GM12878 (cell line): ENCODE data around the gene LIPF. TPM values are rescaled to one million over a fixed set of nuclear protein-coding genes. Genes with fewer than 3 reads are reported as not detected.

ENCODE experiments used
- ATAC-seq: fragments of 200-7000 bp; cut with Tn5 transposase; 3 replicates; pipeline ENCODE4 v1.9.1; 2020; ENCODE audit warnings: mild to moderate bottlenecking, moderate library complexity
- BruUV-seq: library from RNA; stranded (reverse); fragments of 400-500 nt; replicated peaks from 2 replicates; lab custom pipeline; 2021; lab: Mats Ljungman, UMichigan
- CTCF ChIA-PET: fragments of 300-600 bp; sonication (Branson Sonifier 250); formaldehyde crosslinking; extraction: SDS; loops from one replicate; lab custom pipeline; 2021; ENCODE audit warnings: inconsistent platforms; lab: Yijun Ruan, JAX
- POLR2A ChIA-PET: fragments of 350-600 bp; formaldehyde crosslinking; extraction: SDS; loops from one replicate; lab custom pipeline; 2021; ENCODE audit warnings: inconsistent platforms; lab: Charles Lee
- RAD21 ChIA-PET: fragments of 300-600 bp; sonication (Branson Sonifier 250); formaldehyde crosslinking; loops from one replicate; lab custom pipeline; 2023; ENCODE audit warnings: antibody characterized with exemption; ENCODE audit not compliant: unreplicated experiment; lab: Charles Lee
- SMC1A ChIA-PET: fragments of 300-600 bp; sonication (Branson Sonifier 250); formaldehyde crosslinking; loops from one replicate; lab custom pipeline; 2023; ENCODE audit not compliant: unreplicated experiment, uncharacterized antibody; lab: Charles Lee
- DNase-seq: peaks from one replicate; pipeline ENCODE4 v3.0.0-alpha.2; 2011; ENCODE audit warnings: low read depth, low spot score
- FAIRE-seq: peaks from 3 replicates; lab custom pipeline; 2011; peaks lifted over from hg19 to GRCh38; lab: Jason Lieb, UNC
- H2AFZ ChIP-seq: 2 replicates; pipeline ENCODE4 v1.6.0; 2011; ENCODE audit warnings: low read depth, low read length, control low read depth; ENCODE audit not compliant: control insufficient read depth
- H3K27ac ChIP-seq: 2 replicates; pipeline ENCODE4 v1.5.1; 2011; ENCODE audit warnings: control low read depth; ENCODE audit not compliant: control insufficient read depth, insufficient read depth
- H3K27me3 ChIP-seq, 2 experiments: replicated peaks in 1 of 2; 2 replicates each; pipeline versions ENCODE4 v1.6.0 to v1.6.1; 2011; ENCODE audit warnings: low read length in 1 of 2; ENCODE audit not compliant: control insufficient read depth in 2 of 2, insufficient read depth in 2 of 2
- H3K36me3 ChIP-seq, 2 experiments: 2 replicates each; pipeline ENCODE4 v1.5.1; 2011; ENCODE audit warnings: low read length in 1 of 2; ENCODE audit not compliant: control insufficient read depth in 2 of 2, insufficient read depth in 2 of 2
- H3K4me1 ChIP-seq: 2 replicates; pipeline ENCODE4 v1.6.1; 2011; ENCODE audit warnings: mild to moderate bottlenecking, low read length, moderate library complexity, mixed read lengths; ENCODE audit not compliant: control insufficient read depth, insufficient read depth
- H3K4me2 ChIP-seq: 2 replicates; pipeline ENCODE4 v1.6.0; 2011; ENCODE audit warnings: control low read depth; ENCODE audit not compliant: control insufficient read depth, insufficient read depth
- H3K4me3 ChIP-seq: fragments of 200-600 bp; sonication (generic); 2 replicates; pipeline ENCODE4 v1.5.1; 2016
- H3K79me2 ChIP-seq: 2 replicates; pipeline ENCODE4 v1.6.0; 2011; ENCODE audit warnings: low read length; ENCODE audit not compliant: control insufficient read depth, insufficient read depth
- H3K9ac ChIP-seq: 2 replicates; pipeline ENCODE4 v1.8.0; 2011; ENCODE audit warnings: low read length, control low read depth, mixed read lengths; ENCODE audit not compliant: control insufficient read depth, insufficient read depth
- H3K9me3 ChIP-seq: replicated peaks from 3 replicates; pipeline ENCODE4 v1.5.1; 2011; ENCODE audit warnings: mild to moderate bottlenecking, low read length; ENCODE audit not compliant: control insufficient read depth, insufficient read depth
- H4K20me1 ChIP-seq: 2 replicates; pipeline ENCODE4 v1.6.0; 2011; ENCODE audit not compliant: control insufficient read depth, insufficient read depth
- BCL11A ChIP-seq: IDR thresholded peaks from 2 replicates; pipeline ENCODE4 v1.6.1; 2011; ENCODE audit warnings: low read depth, low read length
- CEBPZ ChIP-seq: fragments of 150-350 bp; IDR thresholded peaks from 2 replicates; pipeline ENCODE4 v1.6.1; 2016; ENCODE audit warnings: low read depth, low read length
- EED ChIP-seq: sonication (generic); IDR thresholded peaks from 2 replicates; pipeline ENCODE4 v1.6.1; 2016; ENCODE audit warnings: antibody characterized with exemption, low read depth
- ESRRA ChIP-seq: IDR thresholded peaks from 2 replicates; pipeline ENCODE4 v1.6.1; 2012; ENCODE audit warnings: mild to moderate bottlenecking, low read length, improper control_type of control experiment
- FOS ChIP-seq: IDR thresholded peaks from 3 replicates; pipeline ENCODE4 v1.6.1; 2011; ENCODE audit warnings: borderline replicate concordance; ENCODE audit not compliant: insufficient read length; ENCODE audit errors: extremely low read depth
- PML ChIP-seq: IDR thresholded peaks from 2 replicates; pipeline ENCODE4 v1.6.1; 2012; ENCODE audit warnings: low read length, inconsistent platforms
- POLR2A ChIP-seq: IDR thresholded peaks from 2 replicates; pipeline ENCODE4 v1.6.1; 2011; ENCODE audit warnings: low read depth, mild to moderate bottlenecking, low read length
- RAD21 ChIP-seq: IDR thresholded peaks from 2 replicates; pipeline ENCODE4 v1.6.1; 2011; ENCODE audit warnings: mild to moderate bottlenecking, low read depth, low read length, moderate library complexity; ENCODE audit not compliant: insufficient read depth
- REST ChIP-seq: IDR thresholded peaks from 2 replicates; pipeline ENCODE4 v1.6.1; 2012; ENCODE audit warnings: mild to moderate bottlenecking, low read depth, low read length
- STAT1 ChIP-seq: fragments of 450-650 bp; conservative IDR thresholded peaks from 2 replicates; pipeline ENCODE4 v1.6.1; 2014; ENCODE audit warnings: antibody characterized with exemption, mild to moderate bottlenecking
- TCF12 ChIP-seq: IDR thresholded peaks from 2 replicates; pipeline ENCODE4 v1.6.1; 2011; ENCODE audit warnings: low read depth, mild to moderate bottlenecking, low read length
- ZBTB4 ChIP-seq: fragments of 450-650 bp; formaldehyde crosslinking; IDR thresholded peaks from 2 replicates; pipeline ENCODE4 v1.4.0; 2022; ENCODE audit warnings: mild to moderate bottlenecking, moderate library complexity
- WGBS: methylation state at CpG from one replicate; pipeline ENCODE4 v1.1.6; 2016; ENCODE audit warnings: low lambda C conversion rate; ENCODE audit not compliant: insufficient replicate concordance, insufficient coverage; ENCODE audit errors: missing lambda C conversion rate; 5-methylcytosine and 5-hydroxymethylcytosine counted together
- in situ Hi-C: fragments of 300-500 bp; cut with MboI; formaldehyde crosslinking; loops from 9 replicates; pipeline ENCODE4 v1.14.3; 2018; ENCODE audit warnings: mixed read lengths
- intact Hi-C: fragments of 100-400 bp; cut with micrococcal nuclease; formaldehyde crosslinking; loops from one replicate; pipeline ENCODE4 v1.14.2; 2022; ENCODE audit not compliant: unreplicated experiment
- polyA plus RNA-seq, 11 experiments: library from polyadenylated mRNA; depleted of rRNA in 4 of 11; unstranded in 6 of 11; stranded (reverse) in 5 of 11; fragments of >200 nt; fragmentation: Nextera tagmentation in 4 of 11; fragmentation: Illumina TruSeq in 1 of 11; extraction: Ambion mirVana in 4 of 11; extraction: Trizol in 1 of 11; gene quantifications; 1 replicate in 1 of 11; 2 replicates in 10 of 11; pipeline versions ENCODE4 v1.2.1 to v1.2.3, GENCODE V29; 2011 to 2016; ENCODE audit warnings: inconsistent platforms in 2 of 11, missing spikeins in 2 of 11, low read depth in 1 of 11
- total RNA-seq, 4 experiments: library from RNA; depleted of rRNA in 3 of 4; stranded (reverse); fragments of >200 nt in 3 of 4; fragmentation: Illumina TruSeq in 1 of 4; extraction: Trizol in 1 of 4; gene quantifications; 2 replicates each; pipeline versions ENCODE4 v1.2.1 to v1.2.3, GENCODE V29; 2013 to 2021
- TF ChIP-seq, protein P1 (sequence below): IDR thresholded peaks from 2 replicates; pipeline ENCODE4 v1.6.1; 2011; ENCODE audit warnings: low read depth, low read length, improper control_type of control experiment, borderline replicate concordance

The LIPF gene
- total and polyA plus RNA-seq, 10 of the 15 experiments (the other 5 are each of a cell fraction or from before 2014, with no cell fraction given): not detected

DNA sequence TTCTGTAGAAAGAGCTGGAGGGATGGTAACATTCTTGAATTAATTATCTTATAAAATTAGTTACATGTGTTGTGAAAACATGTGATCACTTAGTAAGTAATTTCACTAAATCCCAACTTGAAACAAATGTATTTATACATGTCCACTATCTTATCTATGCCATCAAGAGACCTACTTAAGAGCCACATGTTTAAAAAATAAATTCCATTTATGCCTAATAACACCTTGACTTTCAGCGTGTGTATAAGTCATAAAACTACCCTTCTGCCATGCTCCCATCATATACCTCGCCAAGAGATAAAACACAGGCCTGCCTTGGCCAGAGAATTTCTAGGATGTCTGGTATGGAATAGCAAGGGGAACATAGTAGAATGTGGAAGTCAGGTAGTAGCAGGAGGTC lies 40.4 kb upstream of the LIPF start:
- no peak overlapping the region for H3K9ac ChIP-seq
- ChIA-PET CTCF (no interaction called here), SMC1A (no interaction called here), POLR2A (no interaction called here), RAD21 (no interaction called here)
- H3K79me2 ChIP-seq: no peaks in the 10 kb centered on the region
- H3K4me2 ChIP-seq: no peak overlapping the region
- no peak for DNase-seq
- H2AFZ ChIP-seq: no peak overlapping the region
- H3K36me3 ChIP-seq: no peaks in the 10 kb centered on the region
- no TSS peak for BruUV-seq
- TF ChIP-seq PML (no peak), EED (no peak), TCF12 (no peak), FOS (no peak), BCL11A (no peak), ESRRA (no peak), RAD21 (no peak), POLR2A (no peak), CEBPZ (no peak), REST (no peak), STAT1 (no peak), ZBTB4 (CRISPR knock-in tag) (no peak)
- TF ChIP-seq, protein P1, sequence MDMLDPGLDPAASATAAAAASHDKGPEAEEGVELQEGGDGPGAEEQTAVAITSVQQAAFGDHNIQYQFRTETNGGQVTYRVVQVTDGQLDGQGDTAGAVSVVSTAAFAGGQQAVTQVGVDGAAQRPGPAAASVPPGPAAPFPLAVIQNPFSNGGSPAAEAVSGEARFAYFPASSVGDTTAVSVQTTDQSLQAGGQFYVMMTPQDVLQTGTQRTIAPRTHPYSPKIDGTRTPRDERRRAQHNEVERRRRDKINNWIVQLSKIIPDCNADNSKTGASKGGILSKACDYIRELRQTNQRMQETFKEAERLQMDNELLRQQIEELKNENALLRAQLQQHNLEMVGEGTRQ: no peak
- no peak for FAIRE-seq
- intact Hi-C loops: no loop called here
- in situ Hi-C loops: no loop called here
- H4K20me1 ChIP-seq: no peaks in the 10 kb centered on the region
- 48% methylated on average over 2 of the region's 2 CpGs for WGBS
- no peaks in the 10 kb centered on the region for H3K4me1 ChIP-seq
- no peak for ATAC-seq
- H3K27me3 ChIP-seq: no peaks in the 10 kb centered on the region
- no peaks in the 10 kb centered on the region for H3K9me3 ChIP-seq
- H3K27ac ChIP-seq: no peak overlapping the region
- no peak overlapping the region for H3K4me3 ChIP-seq
